Uterus (tissue), 2 donors: ENCODE measurements around the gene PPHLN1.

Experiments used
- CTCF ChIP-seq, 4 experiments: fragments of 200-600 bp in 2 of 4; fragments of 450-650 bp in 2 of 4; sonication (generic) in 2 of 4; IDR thresholded peaks; one replicate each; pipeline ENCODE4 v1.5.1; 2016 to 2019; ENCODE audit warnings: antibody characterized with exemption in 4 of 4, mild to moderate bottlenecking in 2 of 4, moderate library complexity in 1 of 4
- POLR2A ChIP-seq, 2 donors: fragments of 450-650 bp; IDR thresholded peaks; one replicate each; pipeline ENCODE4 v1.6.1; 2016; ENCODE audit warnings: antibody characterized with exemption in 2 of 2, mild to moderate bottlenecking in 1 of 2, moderate library complexity in 1 of 2

GRCh38 chr12:42410340-42410739, 84.4 kb downstream of the PPHLN1 start:
- TF ChIP-seq CTCF (IDR thresholded peaks at IDR 0.05) (no peak), POLR2A (IDR thresholded peaks at IDR 0.05) (no peak)
